ENCODE measurements around the gene FRMPD1. TPM values are rescaled to one million over a fixed set of nuclear protein-coding genes. Genes with fewer than 3 reads are reported as not detected.

FRMPD1 gene
- total and polyA plus RNA-seq, 2 of the 4 experiments (the other 2 are of a cell fraction) = not detected

DNA sequence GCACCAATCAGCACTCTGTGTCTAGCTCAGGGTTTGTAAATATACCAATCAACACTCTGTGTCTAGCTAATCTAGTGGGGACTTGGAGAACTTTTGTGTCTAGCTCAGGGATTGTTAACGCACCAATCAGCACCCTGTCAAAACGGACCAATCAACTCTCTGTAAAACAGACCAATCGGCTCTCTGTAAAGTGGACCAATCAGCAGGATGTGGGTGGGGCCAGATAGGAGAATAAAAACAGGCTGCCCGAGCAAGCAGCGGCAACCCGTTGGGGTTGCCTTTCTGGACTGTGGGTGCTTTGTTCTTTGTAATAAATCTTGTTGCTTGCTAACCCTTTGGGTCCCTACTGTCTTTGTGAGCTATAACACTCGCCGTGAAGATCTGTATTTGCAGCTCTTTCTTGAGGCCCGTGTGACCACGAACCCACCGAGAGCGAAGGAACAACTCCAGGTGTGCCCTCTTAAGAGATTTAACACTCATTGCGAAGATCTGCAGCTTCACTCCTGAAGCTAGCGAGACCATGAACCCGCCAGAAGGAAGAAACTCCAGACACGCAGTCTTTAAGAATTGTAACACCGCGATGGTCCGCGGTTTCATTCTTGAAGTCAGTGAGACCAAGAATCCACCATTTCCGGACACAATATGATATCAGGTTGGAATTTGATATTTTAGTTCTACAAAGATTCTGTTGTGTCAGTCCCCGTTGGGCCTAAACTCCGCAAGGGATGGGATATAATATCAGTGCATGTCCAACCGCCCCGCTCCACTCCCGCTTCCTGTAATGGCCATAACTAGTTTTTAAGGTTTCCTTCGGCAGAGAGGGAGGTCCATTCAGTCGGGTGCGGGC lies 102.1 kb downstream of the FRMPD1 start:
- WGBS, 2 experiments (ENCODE audit: extremely low coverage in 2 of 2, insufficient read length in 1 of 2) = 98% methylated on average over 5 of the region's 29 CpGs; no CpG with 5 or more reads in 1 of the 2 experiments
- H3K27me3 ChIP-seq (ENCODE audit: control insufficient read depth, insufficient read depth, low read length) = no peaks in the 10 kb centered on the region
- peaks cover 5% of the 10 kb centered on the region; the same call in 1 of the 2 replicates for H3K9me1 ChIP-seq (ENCODE audit: insufficient read depth, low read length)
- H3K36me3 ChIP-seq (ENCODE audit: control insufficient read depth, insufficient read depth, low read length) = peaks cover 2% of the 10 kb centered on the region; the same call in 1 of the 2 replicates
- no peak overlapping the region for H2BK5ac ChIP-seq (ENCODE audit: low read depth, low read length, poor library complexity, severe bottlenecking)
- H3K4me2 ChIP-seq (ENCODE audit: low read depth, low read length) = no peak overlapping the region; the same call in 1 of the 2 replicates
- peak overlapping the region; percentile 97 for H2AFZ ChIP-seq (replicated peaks; ENCODE audit: low read length, poor library complexity)
- no peak overlapping the region for H3K56ac ChIP-seq (ENCODE audit: extremely low read depth, insufficient read depth, low read length)
- no peak overlapping the region for H2AK5ac ChIP-seq (ENCODE audit: low read depth, low read length)
- peak overlapping the region; percentile 90 to 97; a peak in 3 of 4 replicates for H4K8ac ChIP-seq (ENCODE audit: low read depth in 2 of 2, low read length in 2 of 2)
- H2BK15ac ChIP-seq (ENCODE audit: low read depth, low read length) = no peak overlapping the region
- no peak overlapping the region for H2BK20ac ChIP-seq (ENCODE audit: low read depth, low read length)
- CTCF ChIA-PET = no interaction called here
- H4K5ac ChIP-seq (ENCODE audit: low read depth, low read length) = peak overlapping the region; percentile 81
- no TSS peak for BruUV-seq (replicated peaks)
- in situ Hi-C loops (cut with MboI; ENCODE audit: low sequenced_read_pairs) = no loop called here
- no peak overlapping the region for H3K23ac ChIP-seq (ENCODE audit: low read depth, low read length)
- peaks cover 4% of the 10 kb centered on the region for H3K4me1 ChIP-seq (ENCODE audit: control insufficient read depth, insufficient read depth, low read length)
- H3K9me3 ChIP-seq (ENCODE audit: control insufficient read depth, insufficient read depth, low read length) = no peaks in the 10 kb centered on the region
- peak overlapping the region; percentile 87; the same call in 1 of the 2 replicates for H3K14ac ChIP-seq (replicated peaks; ENCODE audit: low read depth, low read length)
- H3K18ac ChIP-seq (ENCODE audit: low read depth, low read length) = no peak overlapping the region
- POLR2A ChIA-PET (ENCODE audit: unreplicated experiment) = no interaction called here
- 0 out of 2 replicates have a peak overlapping the region, but pooled peaks have one; percentile 74 for H2BK120ac ChIP-seq (ENCODE audit: low read depth, low read length)
- peak overlapping the region; percentile 82; the same call in 1 of the 2 replicates for H3K4me3 ChIP-seq (ENCODE audit: insufficient read depth, low read depth, low read length)
- no peak overlapping the region for H3K9ac ChIP-seq (ENCODE audit: low read depth, low read length)
- peak overlapping the region; percentile 52 for H2AK9ac ChIP-seq (replicated peaks; ENCODE audit: low read depth, low read length, poor library complexity)
- H3K27ac ChIP-seq (ENCODE audit: insufficient read depth, low read length) = no peak overlapping the region
- no peaks in the 10 kb centered on the region for H4K20me1 ChIP-seq (ENCODE audit: insufficient read depth, low read length)
- H3K4ac ChIP-seq (ENCODE audit: low read depth, low read length) = peak overlapping the region; percentile 74
- DNase-seq (no peak), ATAC-seq (ENCODE audit: low read depth) (no peak)
- 0 out of 2 replicates have a peak overlapping the region, but pooled peaks have one; percentile 80 for H4K91ac ChIP-seq (ENCODE audit: insufficient read depth, low read depth, low read length)
- intact Hi-C loops (cut with micrococcal nuclease) = no loop called here
- no peak for TF ChIP-seq RAD21 (IDR thresholded peaks at IDR 0.05; ENCODE audit: low read length)
- TF ChIP-seq NFE2L2 (IDR thresholded peaks at IDR 0.05; ENCODE audit: low read depth, low read length) = no peak
- TF ChIP-seq, protein P1, sequence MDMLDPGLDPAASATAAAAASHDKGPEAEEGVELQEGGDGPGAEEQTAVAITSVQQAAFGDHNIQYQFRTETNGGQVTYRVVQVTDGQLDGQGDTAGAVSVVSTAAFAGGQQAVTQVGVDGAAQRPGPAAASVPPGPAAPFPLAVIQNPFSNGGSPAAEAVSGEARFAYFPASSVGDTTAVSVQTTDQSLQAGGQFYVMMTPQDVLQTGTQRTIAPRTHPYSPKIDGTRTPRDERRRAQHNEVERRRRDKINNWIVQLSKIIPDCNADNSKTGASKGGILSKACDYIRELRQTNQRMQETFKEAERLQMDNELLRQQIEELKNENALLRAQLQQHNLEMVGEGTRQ (IDR thresholded peaks at IDR 0.05; ENCODE audit: low read depth, low read length) = no peak
- no peak for TF ChIP-seq SMC3 (IDR thresholded peaks at IDR 0.05; ENCODE audit: low read depth, low read length)
- TF ChIP-seq RFX5 (IDR thresholded peaks at IDR 0.05; ENCODE audit: low read depth, low read length) = no peak
- TF ChIP-seq BHLHE40 (IDR thresholded peaks at IDR 0.05; ENCODE audit: low read depth, low read length) = no peak
- TF ChIP-seq MXI1 (IDR thresholded peaks at IDR 0.05; ENCODE audit: borderline replicate concordance, low read depth, low read length) = no peak
- TF ChIP-seq MAZ (IDR thresholded peaks at IDR 0.05; ENCODE audit: borderline replicate concordance, low read depth, low read length) = no peak
- no peak for TF ChIP-seq FOS (IDR thresholded peaks at IDR 0.05; ENCODE audit: low read depth, low read length)
- no peak for TF ChIP-seq POLR2A (IDR thresholded peaks at IDR 0.05; ENCODE audit: low read depth, low read length)
- no peak for TF ChIP-seq CEBPB (IDR thresholded peaks at IDR 0.05; ENCODE audit: low read depth, low read length)
- TF ChIP-seq MAFK (IDR thresholded peaks at IDR 0.05; ENCODE audit: low read depth, low read length) = no peak
- no peak for TF ChIP-seq CHD1 (IDR thresholded peaks at IDR 0.05; ENCODE audit: low read depth, low read length)
- no peak for TF ChIP-seq RCOR1 (IDR thresholded peaks at IDR 0.05; ENCODE audit: insufficient replicate concordance, low read length)
- H3K79me1 ChIP-seq (ENCODE audit: low read depth in 1 of 2, low read length in 2 of 2) = peaks cover 23% of the 10 kb centered on the region in 2 experiments
- dilution Hi-C loops (cut with HindIII; ENCODE audit: low sequenced_read_pairs, unreplicated experiment) = no loop called here

All from IMR-90 (cell line).